ENCODE data around the gene UBR1. TPM values are rescaled to one million over a fixed set of nuclear protein-coding genes. Genes with fewer than 3 reads are reported as not detected.

UBR1 gene
- total and polyA plus RNA-seq, 2 experiments from 2014 or later = 16.2 to 26.0 TPM

DNA sequence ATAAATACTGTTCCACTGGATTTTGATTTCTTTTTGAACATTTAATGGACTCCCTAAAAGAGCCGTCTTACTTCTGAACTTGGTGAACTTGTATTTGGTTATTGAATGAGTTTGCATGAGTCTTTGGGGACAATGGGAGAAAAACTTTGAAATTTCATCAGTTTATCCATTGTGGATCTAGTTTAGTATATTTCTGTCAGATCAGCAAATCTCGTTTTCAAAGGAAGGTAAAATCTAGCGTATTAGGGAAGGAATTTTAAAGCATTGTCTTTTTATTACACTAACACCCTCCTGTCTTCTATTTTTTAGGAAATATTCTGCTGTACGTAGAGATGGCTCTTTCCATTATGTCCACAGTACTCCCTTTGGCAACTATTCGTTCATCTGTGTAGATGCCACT lies 40.3 kb upstream of the UBR1 start:
- Histone ChIP-seq H3K79me2 (ENCODE audit: insufficient read depth) (no peaks in the 10 kb centered on the region), H3K9me2 (ENCODE audit: insufficient read depth) (no peaks in the 10 kb centered on the region), H3K4me1 (ENCODE audit: insufficient read depth) (peaks cover 19% of the 10 kb centered on the region), H3F3A (ENCODE audit: insufficient read depth) (peaks cover 31% of the 10 kb centered on the region), H3K4me3 (no peak overlapping the region), H3K9ac (no peak overlapping the region), H3K36me3 (ENCODE audit: low read depth) (no peaks in the 10 kb centered on the region), H4K20me1 (ENCODE audit: insufficient read depth) (no peaks in the 10 kb centered on the region), H3K27me3 (replicated peaks; ENCODE audit: insufficient read depth) (no peaks in the 10 kb centered on the region), H3K4me2 (ENCODE audit: unreplicated experiment) (no peak overlapping the region), H2AFZ (no peak overlapping the region), H3K27ac (no peak overlapping the region), H3K9me3 (ENCODE audit: low read depth) (no peaks in the 10 kb centered on the region)
- WGBS, 2 experiments (ENCODE audit: low coverage in 1 of 2, low lambda C conversion rate in 2 of 2, missing lambda C conversion rate in 2 of 2) = 98 to 99% methylated on average over 5 of the region's 5 CpGs
- TF ChIP-seq EZH2phosphoT487 (IDR thresholded peaks at IDR 0.05; ENCODE audit: insufficient read depth, low read depth) = no peak
- TF ChIP-seq EZH2 (IDR thresholded peaks at IDR 0.05; ENCODE audit: insufficient read depth, poor library complexity, severe bottlenecking) = no peak
- in situ Hi-C loops (cut with MboI) = no loop called here
- no peak for DNase-seq

GRCh38 chr15:43144512-43144911 lies 38.7 kb upstream of the UBR1 start:
- Histone ChIP-seq H3K9ac (no peak overlapping the region), H3K27me3 (replicated peaks; ENCODE audit: insufficient read depth) (no peaks in the 10 kb centered on the region), H3K79me2 (ENCODE audit: insufficient read depth) (no peaks in the 10 kb centered on the region), H2AFZ (no peak overlapping the region), H3K27ac (no peak overlapping the region), H3K4me2 (ENCODE audit: unreplicated experiment) (no peak overlapping the region), H3K36me3 (ENCODE audit: low read depth) (0 out of 2 replicates have a peak, but pooled peaks cover 4% of the 10 kb centered on the region), H3K4me1 (ENCODE audit: insufficient read depth) (peaks cover 5% of the 10 kb centered on the region), H3K9me2 (ENCODE audit: insufficient read depth) (no peaks in the 10 kb centered on the region), H3F3A (ENCODE audit: insufficient read depth) (peaks cover 19% of the 10 kb centered on the region), H4K20me1 (ENCODE audit: insufficient read depth) (no peaks in the 10 kb centered on the region), H3K9me3 (ENCODE audit: low read depth) (no peaks in the 10 kb centered on the region), H3K4me3 (no peak overlapping the region)
- DNase-seq = no peak
- no peak for TF ChIP-seq EZH2 (IDR thresholded peaks at IDR 0.05; ENCODE audit: insufficient read depth, poor library complexity, severe bottlenecking)
- no peak for TF ChIP-seq EZH2phosphoT487 (IDR thresholded peaks at IDR 0.05; ENCODE audit: insufficient read depth, low read depth)
- in situ Hi-C loops (cut with MboI) = no loop called here

DNA sequence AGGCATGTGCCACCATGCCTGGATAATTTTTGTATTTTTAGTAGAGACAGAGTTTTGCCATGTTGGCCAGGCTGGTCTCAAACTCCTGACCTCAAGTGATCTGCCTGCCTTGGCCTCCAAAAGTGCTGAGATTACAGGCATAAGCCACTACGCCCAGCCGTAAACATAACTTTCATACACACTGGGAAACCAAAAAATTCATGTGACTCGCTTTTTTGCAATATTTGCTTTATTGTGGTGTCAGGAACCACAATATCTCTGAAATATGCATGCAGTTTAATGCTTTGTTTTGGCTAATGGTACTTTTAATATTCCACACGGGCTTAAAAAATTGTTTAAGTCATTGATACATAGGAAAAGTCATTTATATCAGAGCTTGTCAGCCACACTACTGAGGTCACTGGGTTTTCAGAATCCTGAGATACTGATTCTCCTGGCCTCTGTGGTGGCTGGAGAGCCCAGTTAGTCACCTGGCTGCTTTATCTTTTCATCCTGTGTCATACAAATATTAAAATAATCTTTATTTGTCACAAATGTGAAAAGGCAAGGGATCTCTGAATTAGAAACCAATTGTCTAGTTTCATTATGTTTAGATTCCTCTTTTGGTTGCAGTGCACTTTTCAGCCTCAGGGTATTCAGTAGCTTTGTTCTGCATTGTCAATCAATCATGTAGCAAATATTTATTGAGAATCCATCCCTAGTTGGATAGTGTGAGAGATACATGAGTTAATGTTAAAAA lies 37.5 kb upstream of the UBR1 start:
- Histone ChIP-seq H3K4me3 (no peak overlapping the region), H3K4me2 (ENCODE audit: unreplicated experiment) (no peak overlapping the region), H3K27ac (no peak overlapping the region), H3K9ac (no peak overlapping the region), H3K4me1 (ENCODE audit: insufficient read depth) (no peaks in the 10 kb centered on the region), H3K9me3 (ENCODE audit: low read depth) (no peaks in the 10 kb centered on the region), H3K79me2 (ENCODE audit: insufficient read depth) (no peaks in the 10 kb centered on the region), H2AFZ (no peak overlapping the region), H3K9me2 (ENCODE audit: insufficient read depth) (no peaks in the 10 kb centered on the region), H3F3A (ENCODE audit: insufficient read depth) (peaks cover 7% of the 10 kb centered on the region; the same call in 1 of the 2 replicates), H4K20me1 (ENCODE audit: insufficient read depth) (no peaks in the 10 kb centered on the region), H3K27me3 (replicated peaks; ENCODE audit: insufficient read depth) (no peaks in the 10 kb centered on the region), H3K36me3 (ENCODE audit: low read depth) (0 out of 2 replicates have a peak, but pooled peaks cover 5% of the 10 kb centered on the region)
- TF ChIP-seq EZH2 (IDR thresholded peaks at IDR 0.05; ENCODE audit: insufficient read depth, poor library complexity, severe bottlenecking) = no peak
- no peak for TF ChIP-seq EZH2phosphoT487 (IDR thresholded peaks at IDR 0.05; ENCODE audit: insufficient read depth, low read depth)
- in situ Hi-C loops (cut with MboI) = no loop called here
- no peak for DNase-seq
- 92 to 95% methylated on average over 4 of the region's 4 CpGs for WGBS, 2 experiments (ENCODE audit: low coverage in 1 of 2, low lambda C conversion rate in 2 of 2, missing lambda C conversion rate in 2 of 2)

DNA sequence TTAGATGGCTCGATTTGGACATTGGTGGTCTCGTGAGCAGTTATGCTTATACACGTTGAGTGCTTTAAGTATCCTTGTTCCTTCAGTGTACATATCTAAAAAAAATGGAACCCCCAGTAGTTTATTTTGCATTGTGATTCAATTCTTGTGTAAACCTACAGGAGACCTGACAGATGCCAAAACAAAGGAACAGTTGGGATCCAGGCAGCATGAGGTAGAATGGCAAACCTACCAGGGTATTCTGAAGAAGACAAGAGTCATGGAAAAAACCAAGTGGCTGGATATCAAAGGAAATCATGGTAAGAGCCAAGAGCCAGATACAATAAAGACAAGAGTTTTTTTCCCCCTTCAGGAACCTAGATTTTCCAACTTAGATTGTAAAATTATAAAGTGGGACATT lies 29.5 kb upstream of the UBR1 start:
- in situ Hi-C loops (cut with MboI) = no loop called here
- Histone ChIP-seq H3K36me3 (ENCODE audit: low read depth) (0 out of 2 replicates have a peak, but pooled peaks cover 5% of the 10 kb centered on the region), H3K27ac (no peak overlapping the region), H3K9me3 (ENCODE audit: low read depth) (no peaks in the 10 kb centered on the region), H3K27me3 (replicated peaks; ENCODE audit: insufficient read depth) (no peaks in the 10 kb centered on the region), H3K9ac (no peak overlapping the region), H3K4me2 (ENCODE audit: unreplicated experiment) (no peak overlapping the region), H2AFZ (no peak overlapping the region), H3K4me3 (no peak overlapping the region), H3K9me2 (ENCODE audit: insufficient read depth) (no peaks in the 10 kb centered on the region), H4K20me1 (ENCODE audit: insufficient read depth) (no peaks in the 10 kb centered on the region), H3F3A (ENCODE audit: insufficient read depth) (0 out of 2 replicates have a peak, but pooled peaks cover 7% of the 10 kb centered on the region), H3K79me2 (ENCODE audit: insufficient read depth) (0 out of 2 replicates have a peak, but pooled peaks cover 6% of the 10 kb centered on the region), H3K4me1 (ENCODE audit: insufficient read depth) (peaks cover 13% of the 10 kb centered on the region)
- TF ChIP-seq EZH2phosphoT487 (IDR thresholded peaks at IDR 0.05; ENCODE audit: insufficient read depth, low read depth) = no peak
- no peak for TF ChIP-seq EZH2 (IDR thresholded peaks at IDR 0.05; ENCODE audit: insufficient read depth, poor library complexity, severe bottlenecking)
- no peak for DNase-seq
- 64% methylated on average over 3 of the region's 3 CpGs for WGBS, 2 experiments (ENCODE audit: low coverage in 1 of 2, low lambda C conversion rate in 2 of 2, missing lambda C conversion rate in 2 of 2)
